Measurements from ENCODE around the gene GLOD4. TPM values are rescaled to one million over a fixed set of nuclear protein-coding genes. Genes with fewer than 3 reads are reported as not detected.

The GLOD4 gene
- total and polyA plus RNA-seq, 10 of the 15 experiments (the other 5 are each of a cell fraction or from before 2014, with no cell fraction given) = 40.8 to 107 (median 81.2) TPM

- H3K27me3 ChIP-seq (replicated peaks in 1 of 2; ENCODE audit: control insufficient read depth in 2 of 2, insufficient read depth in 2 of 2, low read length in 1 of 2) = no peaks in the 10 kb centered on the region
- ChIA-PET CTCF (no interaction called here), POLR2A (interaction anchor here (1.2 kb wide), 1 partner anchor 60 kb away, joined by 3 read pairs; no protein-coding TSS in a partner anchor), RAD21 (ENCODE audit: unreplicated experiment) (no interaction called here), SMC1A (ENCODE audit: uncharacterized antibody, unreplicated experiment) (no interaction called here)
- 96% methylated on average over 11 of the region's 11 CpGs for WGBS (ENCODE audit: insufficient coverage, insufficient replicate concordance, low lambda C conversion rate, missing lambda C conversion rate)
- no peak overlapping the region for H3K27ac ChIP-seq (ENCODE audit: control insufficient read depth, insufficient read depth)
- H3K9me3 ChIP-seq (replicated peaks; ENCODE audit: control insufficient read depth, insufficient read depth, low read length) = no peaks in the 10 kb centered on the region
- H4K20me1 ChIP-seq (ENCODE audit: control insufficient read depth, insufficient read depth) = no peaks in the 10 kb centered on the region
- H3K79me2 ChIP-seq (ENCODE audit: control insufficient read depth, insufficient read depth, low read length) = peaks cover 26% of the 10 kb centered on the region
- peaks cover 10% of the 10 kb centered on the region for H3K4me1 ChIP-seq (ENCODE audit: control insufficient read depth, insufficient read depth, low read length)
- intact Hi-C loops (cut with micrococcal nuclease; ENCODE audit: unreplicated experiment) (no loop called here), in situ Hi-C loops (cut with MboI) (no loop called here)
- H2AFZ ChIP-seq (ENCODE audit: control insufficient read depth, low read depth, low read length) = no peak overlapping the region
- H3K36me3 ChIP-seq (ENCODE audit: control insufficient read depth in 2 of 2, insufficient read depth in 2 of 2, low read length in 1 of 2) = peaks cover 3 to 19% of the 10 kb centered on the region in 2 experiments
- no peak for ATAC-seq
- FAIRE-seq = no peak
- no peak for DNase-seq (ENCODE audit: low read depth, low spot score)
- H3K4me3 ChIP-seq = no peak overlapping the region
- no peak overlapping the region for H3K9ac ChIP-seq (ENCODE audit: control insufficient read depth, insufficient read depth, low read length)
- TSS peak; percentile 7 for BruUV-seq (replicated peaks)
- H3K4me2 ChIP-seq (ENCODE audit: control insufficient read depth, insufficient read depth) = no peak overlapping the region
- no peak for TF ChIP-seq ZBED1 (IDR thresholded peaks at IDR 0.05; ENCODE audit: borderline replicate concordance)
- TF ChIP-seq TARDBP (IDR thresholded peaks at IDR 0.05; ENCODE audit: borderline replicate concordance) = no peak
- no peak for TF ChIP-seq RAD51 (IDR thresholded peaks at IDR 0.05)
- TF ChIP-seq RFX5 (IDR thresholded peaks at IDR 0.05; ENCODE audit: low read depth, low read length) = no peak
- no peak for TF ChIP-seq ESRRA (IDR thresholded peaks at IDR 0.05; ENCODE audit: low read length)
- no peak for TF ChIP-seq NR2F1 (conservative IDR thresholded peaks at IDR 0.05)
- no peak for TF ChIP-seq CTCF (IDR thresholded peaks at IDR 0.05 in 2 of 3, conservative IDR thresholded peaks at IDR 0.05 in 1 of 3; ENCODE audit: control insufficient read depth in 2 of 3, extremely low read depth in 1 of 3, insufficient read depth in 1 of 3, low read depth in 3 of 3, low read length in 3 of 3)
- TF ChIP-seq SPI1 (IDR thresholded peaks at IDR 0.05; ENCODE audit: borderline replicate concordance, insufficient read depth, low read depth, low read length) = no peak
- TF ChIP-seq HSF1 (IDR thresholded peaks at IDR 0.05; ENCODE audit: low read depth, low read length) = no peak
- no peak for TF ChIP-seq USF1 (IDR thresholded peaks at IDR 0.05; ENCODE audit: borderline replicate concordance, extremely low read length, insufficient read depth, low read depth, low read length)
- TF ChIP-seq IKZF1 (conservative IDR thresholded peaks at IDR 0.05) = no peak
- TF ChIP-seq IRF3 (IDR thresholded peaks at IDR 0.05) = no peak
- no peak for TF ChIP-seq ZNF592 (IDR thresholded peaks at IDR 0.05)
- TF ChIP-seq CREM (IDR thresholded peaks at IDR 0.05; ENCODE audit: low read depth) = no peak
Measured at GRCh38 chr17:778096-778495, 4.0 kb downstream of the GLOD4 start.

Measured in GM12878 (cell line).